M059J (cell line): Measurements from ENCODE around the gene ITGB6. TPM values are rescaled to one million over a fixed set of nuclear protein-coding genes. Genes with fewer than 3 reads are reported as not detected.
"Not testable (repeated sequence)": the region's sequence is repeated elsewhere in the genome, so short reads cannot be mapped to it uniquely, and the experiment has no call there.

ENCODE experiments used
- DNase-seq: peaks from one replicate; pipeline ENCODE4 v3.0.0-alpha.2; 2012; ENCODE audit warnings: low read depth
- total RNA-seq: library from RNA; depleted of rRNA; stranded (reverse); fragments of >200 nt; shearing (Covaris generic); gene quantifications from 2 replicates; pipeline ENCODE4 v1.2.3, GENCODE V29; 2014

Gene ITGB6
- total RNA-seq, 1 experiment from 2014 or later = 1.6 TPM

DNA sequence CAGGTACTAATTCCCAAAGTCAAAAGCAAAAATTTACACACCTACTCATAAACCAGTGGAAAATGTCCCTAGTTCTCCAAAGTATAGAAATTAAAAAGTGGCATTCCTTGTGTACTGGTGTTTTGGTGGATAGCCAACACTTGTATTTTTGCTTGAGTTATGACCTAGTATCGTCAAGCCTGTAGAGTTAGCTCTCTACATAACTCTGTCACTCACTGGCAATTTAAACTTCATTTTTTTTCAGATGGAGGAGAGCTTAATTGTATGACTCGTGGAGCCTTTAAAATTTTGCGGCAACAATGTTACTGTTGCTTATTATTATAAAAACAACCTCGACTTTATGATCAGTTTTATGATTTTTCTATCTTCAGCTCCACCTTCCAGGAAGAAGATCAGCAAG is 58.7 kb downstream of the ITGB6 start:
- no peak for DNase-seq

- peak; percentile 42 for DNase-seq
Observed at GRCh38 chr2:160140471-160140870, 59.6 kb downstream of the ITGB6 start.

DNA sequence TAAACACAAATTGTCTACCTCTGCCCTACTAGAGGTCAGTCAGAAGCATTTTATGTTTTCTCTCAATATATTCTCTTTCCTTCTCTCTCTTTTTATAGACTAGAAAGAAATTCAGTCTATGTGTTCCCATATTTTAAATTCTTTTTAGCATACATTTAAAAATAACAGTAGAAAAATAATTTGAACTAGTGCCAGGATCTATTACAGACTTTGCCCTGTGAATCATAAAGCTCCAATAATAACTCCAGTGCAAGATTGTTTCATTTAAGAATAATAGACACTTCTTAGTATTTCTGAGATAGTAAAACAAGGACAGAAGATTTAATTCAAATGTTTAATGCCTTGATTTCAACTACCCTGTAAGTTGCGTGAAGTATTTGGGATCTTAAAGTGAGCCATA is 60.1 kb downstream of the ITGB6 start:
- no peak for DNase-seq

- DNase-seq = no peak
Observed at GRCh38 chr2:160139350-160139749, 60.7 kb downstream of the ITGB6 start.

DNA sequence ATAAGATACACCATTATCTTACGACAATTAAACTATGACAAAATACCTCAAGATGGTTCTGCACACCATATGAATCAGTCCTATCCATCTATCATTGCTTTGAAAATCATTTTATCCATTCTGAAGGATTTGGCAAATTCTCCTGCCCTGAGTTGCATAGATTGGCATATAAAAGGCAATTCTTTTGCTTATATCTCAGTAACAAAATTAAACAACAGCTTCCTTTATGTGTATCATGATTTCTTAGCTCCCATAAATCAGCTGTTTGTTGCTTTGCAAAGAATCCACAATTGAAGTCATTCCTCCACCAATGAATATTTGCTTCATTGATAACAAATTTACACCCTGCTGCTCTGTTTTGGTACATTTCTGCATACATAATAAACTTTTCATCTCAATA is 61.7 kb downstream of the ITGB6 start:
- no peak for DNase-seq

DNA sequence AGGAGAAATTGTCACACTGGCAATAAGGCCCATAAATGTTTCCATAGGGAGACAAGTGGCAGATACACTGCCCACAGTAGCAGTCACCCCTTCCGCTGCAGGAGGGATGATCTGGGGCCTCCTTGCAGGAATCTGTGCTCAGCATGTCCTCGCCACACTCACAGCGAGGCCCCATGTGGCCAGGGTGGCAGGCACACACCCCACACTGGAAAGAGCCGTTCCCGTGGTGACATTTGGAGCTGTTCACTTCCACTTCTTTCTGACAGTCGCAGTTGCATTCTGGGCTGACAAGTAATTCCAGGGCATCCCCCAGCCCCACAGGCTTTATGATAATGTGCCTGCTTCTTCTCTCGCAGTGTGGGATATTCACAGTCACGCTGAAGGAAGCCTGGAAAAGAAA is 62.6 kb downstream of the ITGB6 start:
- DNase-seq = no peak

DNA sequence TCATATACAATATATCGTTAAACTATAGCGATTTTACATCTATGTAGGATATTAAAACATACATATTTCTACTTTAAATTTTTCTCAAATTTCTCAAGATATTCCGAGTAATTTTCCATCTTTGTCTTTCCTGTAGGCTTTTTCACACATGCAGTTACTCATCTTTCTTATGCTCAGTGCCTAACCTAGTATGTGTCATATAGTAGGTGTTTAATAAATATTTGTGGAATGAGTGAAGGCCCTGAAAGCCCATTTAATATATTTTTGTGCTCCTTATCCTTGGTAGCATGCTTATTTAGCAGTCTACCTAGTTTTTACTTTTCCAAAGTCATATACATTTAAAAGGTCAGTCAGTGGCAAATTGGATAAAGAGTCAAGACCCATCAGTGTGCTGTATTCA is 67.3 kb downstream of the ITGB6 start:
- no peak for DNase-seq

GRCh38 chr2:160126756-160127155 is 73.3 kb downstream of the ITGB6 start:
- no peak for DNase-seq

DNA sequence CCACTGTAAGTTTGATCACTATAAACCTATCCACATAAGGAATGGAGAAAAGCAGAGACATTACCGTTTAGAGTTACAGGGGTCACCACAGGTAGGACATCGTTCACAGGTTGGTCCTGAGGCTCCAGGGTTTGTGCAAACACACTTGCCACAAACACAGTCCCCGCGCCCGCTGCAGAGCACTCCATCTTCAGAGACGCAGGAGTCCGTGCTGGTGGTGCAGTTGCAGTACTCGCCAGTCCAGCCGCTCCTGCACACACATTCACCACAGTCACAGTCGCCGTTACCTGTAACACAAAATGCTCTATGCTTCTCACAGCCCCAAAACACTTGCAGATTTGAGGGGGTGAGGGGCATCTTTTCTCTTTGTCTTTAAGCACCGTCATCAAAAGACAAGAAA is 73.8 kb downstream of the ITGB6 start:
- DNase-seq = no peak

- DNase-seq = peak; percentile 73
Observed at GRCh38 chr2:160125828-160126227, 74.2 kb downstream of the ITGB6 start.

DNA sequence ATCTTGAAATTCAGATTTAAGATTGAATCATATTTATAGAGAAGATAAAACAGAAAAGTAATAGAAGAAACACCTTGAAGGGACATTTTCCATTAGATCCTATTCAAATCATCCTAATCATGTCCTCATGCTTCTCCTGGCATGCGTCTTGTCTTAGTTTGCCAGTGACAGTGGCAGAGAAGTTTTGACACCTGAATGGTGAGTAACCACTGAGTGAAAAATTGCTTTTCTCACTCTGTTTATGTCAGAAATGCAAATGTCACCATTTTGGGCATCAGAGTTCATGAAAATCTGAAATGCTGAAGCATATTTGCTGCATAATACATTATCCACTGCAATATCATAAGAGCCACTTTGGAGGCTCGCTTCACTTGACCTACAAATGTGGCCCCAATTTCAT is 74.7 kb downstream of the ITGB6 start:
- DNase-seq = no peak

- DNase-seq = no peak
Observed at GRCh38 chr2:160124571-160124970, 75.5 kb downstream of the ITGB6 start.

DNA sequence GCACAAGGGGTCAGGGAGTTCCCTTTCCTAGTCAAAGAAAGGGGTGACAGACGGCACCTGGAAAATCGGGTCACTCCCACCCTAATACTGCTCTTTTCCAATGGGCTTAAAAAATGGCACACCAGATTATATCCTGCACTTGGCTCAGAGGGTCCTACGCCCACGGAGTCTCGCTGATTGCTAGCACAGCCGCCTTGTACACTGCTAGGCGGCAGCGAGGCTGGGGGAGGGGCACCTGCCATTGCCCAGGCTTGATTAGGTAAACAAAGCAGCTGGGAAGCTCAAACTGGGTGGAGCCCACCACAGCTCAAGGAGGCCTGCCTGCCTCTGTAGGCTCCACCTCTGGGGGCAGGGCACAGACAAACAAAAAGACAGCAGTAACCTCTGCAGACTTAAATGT is 85.4 kb downstream of the ITGB6 start:
- DNase-seq = not testable (repeated sequence)

DNA sequence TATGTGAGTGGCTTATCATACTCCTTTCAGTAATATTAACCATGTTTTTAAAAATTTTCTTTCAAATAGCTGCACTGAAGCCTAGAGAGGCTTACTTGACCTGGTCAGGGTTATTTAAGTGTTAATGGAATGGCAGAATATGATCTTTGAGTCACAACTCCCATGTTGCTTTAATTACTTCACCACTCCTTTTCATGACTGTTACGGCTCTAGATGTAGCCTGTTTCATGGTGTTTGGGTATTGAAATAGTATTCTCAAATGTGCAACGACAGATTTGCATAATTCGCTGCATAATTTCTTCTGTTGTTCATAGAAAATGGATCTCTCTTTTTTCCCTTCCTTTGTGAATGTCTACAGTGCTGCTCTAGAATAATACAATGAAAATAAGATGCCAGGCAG is 86.1 kb downstream of the ITGB6 start:
- DNase-seq = no peak

GRCh38 chr2:160111951-160112798 is 87.9 kb downstream of the ITGB6 start:
- DNase-seq = no peak

- peak; percentile 21 for DNase-seq
Observed at GRCh38 chr2:160110674-160111239, 89.3 kb downstream of the ITGB6 start.

DNA sequence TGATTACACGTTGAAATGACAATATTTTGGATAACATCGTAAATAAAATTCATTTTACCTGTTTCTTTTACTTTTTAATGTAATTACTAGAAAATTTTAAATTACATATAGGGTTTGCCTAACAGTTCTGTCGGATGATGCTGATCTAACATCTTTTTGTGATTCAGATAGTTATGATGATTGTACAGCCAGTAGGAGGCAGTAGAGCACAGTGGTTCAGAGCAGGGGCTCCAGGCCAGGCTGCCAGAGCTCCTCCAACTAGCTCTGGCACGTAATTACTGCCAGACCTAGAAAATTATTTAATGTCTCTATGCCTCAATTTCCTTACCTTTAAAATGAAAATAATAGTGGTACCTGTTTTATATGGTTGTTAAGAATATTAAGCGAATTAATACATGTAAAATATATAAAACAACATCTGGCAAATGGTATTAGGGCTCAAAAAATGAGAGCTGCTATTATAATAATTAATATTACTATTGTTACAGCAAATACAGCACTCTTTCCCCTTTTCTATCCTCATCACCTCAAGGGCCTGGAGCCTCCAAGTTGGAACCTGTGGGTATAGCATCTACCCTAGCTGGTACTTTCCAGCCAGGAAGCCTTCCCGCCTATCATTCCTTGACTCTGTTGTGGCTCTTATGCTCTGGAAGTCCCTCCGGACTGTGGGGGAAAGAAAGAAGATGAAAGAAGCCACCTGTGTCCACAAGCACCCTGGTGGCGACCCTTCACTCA is 90.0 kb downstream of the ITGB6 start:
- DNase-seq = peak; percentile 74

DNA sequence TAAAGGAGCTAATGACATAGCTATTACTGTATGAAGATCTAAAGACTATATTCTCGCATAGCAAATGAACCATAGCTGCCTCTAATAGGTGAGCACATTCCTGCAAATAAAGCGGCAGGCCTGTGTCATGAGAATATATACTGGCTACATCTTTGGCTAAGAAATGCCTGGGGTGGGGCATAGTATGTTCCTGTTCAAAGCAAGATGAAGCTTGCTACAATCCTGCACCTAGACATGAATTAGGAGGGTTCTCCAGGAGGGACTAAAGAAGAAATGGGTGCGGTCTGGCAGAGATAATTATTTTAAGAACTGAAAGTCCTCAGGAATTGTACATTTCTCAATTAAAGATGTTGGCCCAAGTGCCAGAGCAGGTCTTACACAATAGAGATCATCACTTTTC is 90.8 kb downstream of the ITGB6 start:
- no peak for DNase-seq

DNA sequence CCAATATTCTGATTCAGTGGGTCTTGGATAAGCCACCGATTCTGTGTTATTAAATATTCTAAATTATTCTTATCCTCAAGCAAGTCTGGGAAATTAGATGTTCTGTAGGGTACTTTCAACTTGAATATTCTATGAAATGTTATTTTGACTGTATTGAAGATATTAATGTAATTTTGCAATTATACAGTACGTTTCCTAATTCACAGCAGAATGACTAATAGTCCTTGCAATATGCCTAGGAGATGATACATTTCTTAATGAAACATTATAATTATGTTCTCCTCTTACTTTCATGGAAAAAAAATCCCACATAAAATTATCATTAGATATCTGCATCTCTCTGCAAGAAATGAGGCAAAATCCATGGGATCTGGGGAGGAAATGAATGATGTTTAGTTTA is 91.4 kb downstream of the ITGB6 start:
- DNase-seq = no peak

DNA sequence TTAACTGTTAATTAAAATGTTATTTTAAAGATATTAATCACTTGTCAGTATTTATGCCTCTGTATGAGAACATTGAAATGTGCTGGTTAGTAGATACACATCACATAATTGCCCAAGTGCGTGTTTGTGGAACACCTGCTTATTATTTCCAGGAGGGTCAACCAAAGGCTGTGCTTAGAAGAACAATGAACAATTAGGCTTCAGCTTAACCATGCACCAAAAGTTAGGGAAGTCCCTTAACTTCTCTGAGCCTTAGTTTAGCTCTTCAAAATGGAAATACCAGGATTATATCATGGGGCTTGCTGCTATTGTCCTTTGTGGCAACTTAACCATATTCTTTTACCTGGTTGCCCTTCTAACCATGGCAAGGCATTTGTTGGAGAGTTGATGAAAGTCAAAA is 94.7 kb downstream of the ITGB6 start:
- no peak for DNase-seq

DNA sequence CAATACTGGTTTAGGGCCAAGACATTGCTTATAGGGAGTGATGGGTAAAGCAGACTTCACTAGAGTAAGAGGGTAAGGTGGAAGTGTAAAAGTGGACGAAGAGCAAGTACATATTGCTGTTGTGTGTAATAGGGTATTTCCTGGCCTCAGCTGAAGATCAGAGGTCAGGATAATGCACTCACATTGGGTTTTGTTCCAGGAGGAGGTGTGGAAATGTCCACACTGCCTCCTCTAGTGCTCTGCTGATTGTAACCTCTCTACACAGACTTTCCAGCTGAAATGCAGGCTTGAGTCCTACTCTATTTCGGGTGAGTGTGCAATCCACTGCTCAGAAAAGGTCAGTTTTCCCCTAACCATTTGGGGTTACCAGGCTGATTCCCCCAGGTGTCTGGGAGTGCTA is 96.0 kb downstream of the ITGB6 start:
- no peak for DNase-seq

GRCh38 chr2:160097326-160097725 is 102.7 kb downstream of the ITGB6 start:
- peak; percentile 61 for DNase-seq

DNA sequence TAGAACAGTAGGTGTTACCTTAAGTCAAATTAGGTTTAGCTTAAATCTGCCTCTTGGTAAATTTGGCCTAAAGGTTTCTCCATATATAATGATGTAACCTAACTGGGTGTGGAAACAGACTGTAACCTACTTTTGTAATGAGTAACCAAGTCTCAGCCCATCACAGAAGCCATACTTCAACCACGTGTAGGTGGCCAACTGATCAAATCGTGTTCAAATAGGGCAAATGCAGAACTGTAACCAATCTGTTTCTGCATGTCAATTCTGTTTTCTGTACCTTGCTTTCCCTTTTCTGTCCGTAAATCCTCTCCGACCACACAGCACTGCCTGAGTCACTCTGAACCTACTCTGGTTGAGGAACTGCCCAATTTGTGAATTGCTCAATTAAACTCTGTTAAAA is 103.7 kb downstream of the ITGB6 start:
- no peak for DNase-seq
